ENCODE results near the gene GAB4.
A peak's percentile ranks its signal among the peaks of the same experiment; 100 is the strongest.

Gene GAB4

GRCh38 chr22:16975155-16975885 is 32.7 kb downstream of the GAB4 start:
- DNase-seq = no peak

- DNase-seq = peak; percentile 5
These were observed 33.5 kb downstream of the GAB4 start for GRCh38 chr22:16974298-16975084.

DNA sequence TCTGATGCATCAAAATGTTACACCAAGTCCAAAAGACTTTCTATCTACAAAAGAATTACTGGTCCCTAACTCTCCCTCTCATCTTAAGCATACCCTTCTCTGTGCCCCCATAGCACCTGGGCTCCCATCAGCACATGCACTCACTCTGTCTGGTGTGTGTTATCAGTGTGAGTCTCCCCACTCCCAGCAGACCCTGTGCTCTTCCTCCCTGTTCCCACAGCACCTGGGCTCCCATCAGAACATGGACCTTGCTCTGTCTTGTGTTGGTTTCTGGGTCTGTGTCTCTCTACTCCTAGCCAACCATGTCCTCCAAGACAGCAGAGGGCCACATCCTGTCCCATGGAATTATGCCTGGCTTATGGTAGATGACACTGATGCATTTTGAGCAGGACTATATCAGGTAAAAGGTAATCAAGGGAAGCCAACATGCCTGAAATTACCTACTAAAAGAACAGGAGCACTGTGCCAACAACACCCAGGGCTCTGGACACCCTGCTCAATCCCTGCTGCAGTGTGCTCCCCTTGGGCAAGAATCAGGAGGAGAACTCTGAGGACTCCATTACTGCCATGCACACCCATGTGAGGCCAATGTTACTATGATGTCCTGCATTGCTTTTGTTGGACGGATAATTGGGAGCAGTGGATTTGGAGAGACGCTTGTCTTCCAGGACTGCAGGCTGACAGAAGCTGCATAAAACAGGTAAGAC is 34.3 kb downstream of the GAB4 start:
- no peak for DNase-seq

GRCh38 chr22:16972311-16972710 is 35.7 kb downstream of the GAB4 start:
- DNase-seq = no peak

DNA sequence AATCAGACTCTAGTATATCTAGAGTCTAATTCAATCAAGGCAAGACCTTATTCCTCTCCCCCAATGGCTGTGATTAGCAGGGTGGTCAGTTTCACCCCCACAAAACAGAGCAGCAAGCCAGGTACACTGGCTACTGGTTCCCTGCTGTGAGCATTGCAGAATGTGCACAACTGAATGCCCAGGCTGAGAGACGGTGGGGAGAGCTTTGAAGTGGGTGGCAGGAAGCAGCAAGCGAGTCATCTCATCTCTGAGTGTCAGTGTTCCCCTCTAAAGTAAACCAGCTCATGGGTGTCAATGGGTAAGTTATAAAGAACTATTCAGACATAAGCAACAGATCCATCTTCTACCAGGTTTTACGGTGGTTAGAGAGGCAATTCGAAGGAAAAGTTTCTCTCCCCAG is 37.6 kb downstream of the GAB4 start:
- no peak for DNase-seq

GRCh38 chr22:16969508-16970327 is 38.3 kb downstream of the GAB4 start:
- DNase-seq = no peak

- DNase-seq = no peak
These were observed 39.8 kb downstream of the GAB4 start for GRCh38 chr22:16968218-16968595.

GRCh38 chr22:16967453-16968217 is 40.4 kb downstream of the GAB4 start:
- DNase-seq = no peak

DNA sequence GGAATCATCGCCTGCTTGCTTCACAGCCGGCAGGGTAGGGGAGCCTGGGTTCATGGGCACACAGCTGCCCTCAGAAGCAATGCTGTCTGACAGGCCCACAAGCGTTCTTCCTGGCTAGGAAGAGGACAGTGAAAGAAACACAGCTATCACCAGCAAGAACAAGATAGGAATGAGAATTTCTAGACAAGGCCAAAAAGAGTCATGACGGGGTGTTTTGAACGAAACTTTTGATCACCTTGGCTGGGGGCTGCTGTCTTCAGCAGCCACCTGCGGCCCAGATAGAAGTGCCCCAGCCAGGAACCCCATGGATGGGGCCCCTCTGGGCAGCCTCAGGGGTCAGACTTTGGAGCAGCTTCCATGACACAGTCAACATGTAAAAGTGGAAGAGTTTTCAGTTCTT is 41.8 kb downstream of the GAB4 start:
- no peak for DNase-seq

DNA sequence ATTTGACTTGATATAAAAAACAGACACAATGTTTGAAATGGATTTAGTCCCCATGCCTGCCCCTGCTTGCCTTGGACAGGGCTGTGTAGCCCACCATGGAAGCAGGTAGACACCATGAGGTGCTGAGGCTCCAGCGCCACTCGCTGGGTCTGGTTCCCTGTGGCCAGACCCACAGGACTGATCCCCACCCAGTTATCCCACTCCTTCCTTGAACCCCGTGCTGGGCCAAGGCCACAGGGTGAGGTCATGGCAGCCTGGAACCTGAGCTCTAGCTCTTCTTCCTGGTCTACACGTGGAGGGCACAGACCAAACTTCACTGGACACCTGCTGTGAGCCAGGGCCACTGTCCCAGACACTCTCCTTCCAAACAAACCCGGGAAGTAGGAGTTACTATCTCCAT is 42.5 kb downstream of the GAB4 start:
- no peak for DNase-seq

- no peak for DNase-seq
These were observed 42.9 kb downstream of the GAB4 start for GRCh38 chr22:16965083-16965482.

DNA sequence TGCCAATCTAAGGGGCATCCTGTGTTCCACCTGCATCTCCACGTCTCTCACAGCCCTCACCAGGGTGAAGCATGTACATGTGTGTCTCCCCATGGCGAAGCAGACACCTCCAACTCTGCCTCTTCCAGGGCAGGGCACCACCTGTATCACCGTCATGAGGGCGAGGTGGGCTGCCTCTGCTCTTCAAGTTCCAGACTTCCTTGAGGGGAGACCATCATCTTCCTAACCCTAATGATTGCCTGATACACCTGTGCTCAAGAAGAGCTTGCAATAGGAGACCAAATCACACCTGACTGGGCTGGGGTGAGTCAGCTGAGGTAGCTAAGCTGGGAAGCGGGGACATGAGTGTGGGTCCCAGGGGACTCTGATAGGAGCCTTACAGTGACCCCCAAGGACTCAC is 43.7 kb downstream of the GAB4 start:
- DNase-seq = no peak

GRCh38 chr22:16963189-16963945 is 44.7 kb downstream of the GAB4 start:
- DNase-seq = no peak

- DNase-seq = no peak
These were observed 45.5 kb downstream of the GAB4 start for GRCh38 chr22:16962501-16962900.

- DNase-seq = no peak
These were observed 46.4 kb downstream of the GAB4 start for GRCh38 chr22:16961477-16962186.

DNA sequence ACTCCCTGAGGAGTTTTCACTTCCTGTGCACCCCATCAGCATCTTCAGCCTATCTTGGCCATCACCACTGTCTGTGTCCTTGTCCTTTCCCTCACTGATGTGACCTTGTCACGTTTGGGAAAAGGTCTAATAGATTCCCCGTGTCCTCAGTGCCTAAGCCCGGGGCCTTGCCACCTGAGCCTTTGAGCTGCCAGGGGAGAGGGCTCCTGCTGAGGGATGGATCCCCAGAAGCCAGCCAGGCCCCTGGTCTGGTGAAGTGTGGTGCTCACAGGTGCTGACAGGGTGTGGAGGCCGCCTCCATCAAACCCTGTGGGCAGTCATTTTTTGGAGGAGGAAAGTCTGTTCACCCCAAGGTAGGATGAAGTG is 47.2 kb downstream of the GAB4 start:
- DNase-seq = no peak

GRCh38 chr22:16960220-16960883 is 47.7 kb downstream of the GAB4 start:
- no peak for DNase-seq

- no peak for DNase-seq
These were observed 48.6 kb downstream of the GAB4 start for GRCh38 chr22:16959345-16959930.

GRCh38 chr22:16958475-16958874 is 49.5 kb downstream of the GAB4 start:
- no peak for DNase-seq

DNA sequence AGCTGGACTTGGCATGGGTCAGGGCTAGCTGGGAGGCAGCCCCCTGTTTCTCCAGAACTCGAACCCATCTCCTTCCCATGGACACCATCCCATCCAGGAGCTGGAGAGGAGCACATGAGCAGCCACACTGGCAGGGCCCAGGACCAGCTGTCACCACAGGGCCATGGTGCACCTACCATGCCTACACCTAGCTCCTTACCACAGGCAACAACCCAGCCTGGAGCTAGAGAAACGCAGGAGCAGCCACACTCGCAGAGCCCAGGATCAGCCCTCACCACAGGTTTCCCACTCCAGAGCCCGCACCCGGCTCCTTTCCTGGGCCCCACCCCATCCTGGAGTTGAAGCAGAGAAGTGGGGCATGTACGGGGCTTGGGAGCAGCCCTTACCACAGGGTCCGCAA is 50.2 kb downstream of the GAB4 start:
- DNase-seq = no peak
